ENCODE results near the gene FBXL22. TPM values are rescaled to one million over a fixed set of nuclear protein-coding genes. Genes with fewer than 3 reads are reported as not detected.
"Not testable (repeated sequence)": the region's sequence is repeated elsewhere in the genome, so short reads cannot be mapped to it uniquely, and the experiment has no call there.

The FBXL22 gene
- total RNA-seq, 1 donor from 2014 or later, result 1.4 TPM

- DNase-seq, result no peak
- no peaks in the 10 kb centered on the region for H3K27me3 ChIP-seq (ENCODE audit: low read depth)
These were observed 15.1 kb downstream of the FBXL22 start for GRCh38 chr15:63612300-63612699.

GRCh38 chr15:63615935-63616334 lies 18.7 kb downstream of the FBXL22 start:
- no peak for TF ChIP-seq CTCF (IDR thresholded peaks at IDR 0.05)
- no peak overlapping the region for H3K27ac ChIP-seq
- DNase-seq (no peak), ATAC-seq (no peak)
- intact Hi-C loops (cut with DNase I), result no loop called here
- peaks cover 5% of the 10 kb centered on the region for H3K4me1 ChIP-seq
- no peaks in the 10 kb centered on the region for H3K9me3 ChIP-seq
- H3K4me3 ChIP-seq, result no peak overlapping the region
- H3K36me3 ChIP-seq, result peaks cover 56% of the 10 kb centered on the region
- H3K27me3 ChIP-seq (ENCODE audit: low read depth), result no peaks in the 10 kb centered on the region

More at GRCh38 chr15:63612300-63612699, 15.1 kb downstream of the FBXL22 start:
- Histone ChIP-seq H3K9me3 (no peaks in the 10 kb centered on the region), H3K36me3 (peaks cover 78% of the 10 kb centered on the region), H3K4me3 (no peak overlapping the region), H3K4me1 (peaks cover 16% of the 10 kb centered on the region), H3K27ac (no peak overlapping the region)
- intact Hi-C loops (cut with DNase I), result no loop called here
- no peak for ATAC-seq
- no peak for TF ChIP-seq CTCF (IDR thresholded peaks at IDR 0.05)

GRCh38 chr15:63617147-63617546 lies 20.0 kb downstream of the FBXL22 start:
- not testable (repeated sequence) for H3K4me1 ChIP-seq, H3K27ac ChIP-seq

GRCh38 chr15:63617627-63618026 lies 20.4 kb downstream of the FBXL22 start:
- DNase-seq, result not testable (repeated sequence)

More at GRCh38 chr15:63617147-63617546, 20.0 kb downstream of the FBXL22 start:
- DNase-seq; H3K27me3 ChIP-seq (ENCODE audit: low read depth); H3K9me3 ChIP-seq; H3K4me3 ChIP-seq; intact Hi-C loops (cut with DNase I); ATAC-seq: not testable (repeated sequence)
- peaks cover 58% of the 10 kb centered on the region for H3K36me3 ChIP-seq

GRCh38 chr15:63620760-63621159 lies 23.6 kb downstream of the FBXL22 start:
- H3K4me1 ChIP-seq; H3K27ac ChIP-seq; H3K4me3 ChIP-seq; H3K27me3 ChIP-seq (ENCODE audit: low read depth); H3K9me3 ChIP-seq; DNase-seq; ATAC-seq; intact Hi-C loops (cut with DNase I): not testable (repeated sequence)
- H3K36me3 ChIP-seq, result peaks cover 58% of the 10 kb centered on the region

More at GRCh38 chr15:63617627-63618026, 20.4 kb downstream of the FBXL22 start:
- H3K9me3 ChIP-seq; H3K4me1 ChIP-seq; ATAC-seq; H3K27me3 ChIP-seq (ENCODE audit: low read depth); H3K27ac ChIP-seq; intact Hi-C loops (cut with DNase I); H3K4me3 ChIP-seq: not testable (repeated sequence)
- peaks cover 58% of the 10 kb centered on the region for H3K36me3 ChIP-seq

- intact Hi-C loops (cut with DNase I), result no loop called here
- no peak for TF ChIP-seq CTCF (IDR thresholded peaks at IDR 0.05)
- ATAC-seq, result no peak
These were observed 26.2 kb downstream of the FBXL22 start for GRCh38 chr15:63623232-63623969.

GRCh38 chr15:63626955-63627354 lies 29.8 kb downstream of the FBXL22 start:
- no peaks in the 10 kb centered on the region for H3K27me3 ChIP-seq (ENCODE audit: low read depth)
- no peak overlapping the region for H3K4me3 ChIP-seq
- no peak for TF ChIP-seq CTCF (IDR thresholded peaks at IDR 0.05)
- no peaks in the 10 kb centered on the region for H3K9me3 ChIP-seq
- no peak for ATAC-seq
- intact Hi-C loops (cut with DNase I), result no loop called here
- no peak for DNase-seq
- H3K27ac ChIP-seq, result no peak overlapping the region
- no peaks in the 10 kb centered on the region for H3K4me1 ChIP-seq
- peaks cover 100% of the 10 kb centered on the region for H3K36me3 ChIP-seq

More at GRCh38 chr15:63623232-63623969, 26.2 kb downstream of the FBXL22 start:
- Histone ChIP-seq H3K4me3 (no peak overlapping the region), H3K27me3 (ENCODE audit: low read depth) (no peaks in the 10 kb centered on the region), H3K27ac (no peak overlapping the region), H3K4me1 (no peaks in the 10 kb centered on the region), H3K9me3 (no peaks in the 10 kb centered on the region), H3K36me3 (peaks cover 72% of the 10 kb centered on the region)
- DNase-seq, result no peak
